ENCODE results near the gene CBR3. TPM values are rescaled to one million over a fixed set of nuclear protein-coding genes. Genes with fewer than 3 reads are reported as not detected.

The CBR3 gene
- total RNA-seq, 4 donors from 2014 or later, result 2.7 to 5.1 (median 3.2) TPM; not detected in 1

GRCh38 chr21:36180963-36181362, 46.1 kb downstream of the CBR3 start:
- Histone ChIP-seq H3K27ac (no peak overlapping the region), H3K4me1 (no peaks in the 10 kb centered on the region)
- TF ChIP-seq CTCF (IDR thresholded peaks at IDR 0.05) (no peak), POLR2A (IDR thresholded peaks at IDR 0.05) (no peak)

DNA sequence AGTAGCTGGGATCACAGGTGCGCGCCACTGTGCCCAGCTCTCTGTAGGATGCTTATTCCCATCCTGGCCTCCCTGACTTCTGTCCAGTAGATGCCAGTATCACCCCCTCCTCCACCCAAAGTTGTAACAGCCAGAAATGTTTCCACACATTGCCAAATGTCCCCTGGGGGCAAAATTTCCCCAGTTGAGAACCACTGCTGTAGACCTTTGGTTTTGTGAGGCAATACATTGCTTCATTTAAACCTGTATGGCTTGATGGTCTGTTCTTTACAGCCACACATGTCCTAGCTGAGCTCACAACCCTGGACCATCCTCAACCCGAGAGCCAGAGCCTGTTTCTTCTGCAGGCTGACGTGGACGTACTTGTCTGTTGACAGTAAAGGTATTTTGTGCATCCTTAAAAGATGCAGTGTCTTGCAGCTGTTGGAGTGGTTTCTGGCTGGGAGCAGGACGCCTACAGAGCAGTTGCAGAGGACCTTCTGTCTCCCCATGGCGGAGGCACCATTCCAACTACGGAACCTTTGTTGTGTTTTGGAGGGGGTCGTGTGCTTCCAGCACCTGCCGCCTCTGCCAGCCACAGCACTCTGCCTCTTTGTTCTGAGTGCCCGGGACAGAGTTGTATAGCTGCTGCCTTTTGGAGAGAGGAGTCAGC, 48.4 kb downstream of the CBR3 start:
- Histone ChIP-seq H3K27ac (no peak overlapping the region), H3K4me1 (peaks cover 0 to 2% (median 0%) of the 10 kb centered on the region in 4 donors), H3K36me3 (peaks cover 0 to 5% (median 0%) of the 10 kb centered on the region in 3 donors), H3K9me3 (no peaks in the 10 kb centered on the region), H3K4me3 (no peak overlapping the region), H3K27me3 (no peaks in the 10 kb centered on the region)
- DNase-seq, result no peak
- TF ChIP-seq CTCF (IDR thresholded peaks at IDR 0.05), result no peak
- TF ChIP-seq POLR2A (IDR thresholded peaks at IDR 0.05), result no peak

More at GRCh38 chr21:36180963-36181362, 46.1 kb downstream of the CBR3 start:
- peaks cover 0 to 5% (median 0%) of the 10 kb centered on the region in 3 donors for H3K36me3 ChIP-seq
- no peaks in the 10 kb centered on the region for H3K27me3 ChIP-seq
- H3K4me3 ChIP-seq, result no peak overlapping the region
- DNase-seq, result no peak
- H3K9me3 ChIP-seq, result no peaks in the 10 kb centered on the region

DNA sequence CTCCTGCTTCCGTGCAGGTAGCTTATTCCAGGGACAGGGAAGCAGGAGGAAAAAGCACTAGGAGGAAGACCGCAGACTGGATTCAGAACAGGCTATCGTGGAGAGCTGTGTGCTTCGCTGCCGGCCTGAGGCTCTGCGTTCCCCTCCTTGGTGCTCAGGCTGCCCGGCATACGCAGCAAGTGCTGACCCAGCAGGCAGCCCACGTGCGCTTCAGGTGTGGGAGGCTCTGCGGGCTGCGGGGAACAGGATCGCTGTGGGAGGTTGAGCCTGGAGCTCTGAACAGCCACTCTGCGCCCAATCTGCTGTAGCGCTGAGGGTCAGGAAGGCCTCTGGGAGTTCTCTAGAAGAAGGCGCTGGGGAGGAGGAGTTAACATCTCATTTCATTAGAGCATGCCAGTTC, 49.7 kb downstream of the CBR3 start:
- H3K4me1 ChIP-seq, result peaks cover 0 to 11% (median 0%) of the 10 kb centered on the region in 4 donors
- TF ChIP-seq CTCF (IDR thresholded peaks at IDR 0.05), result no peak
- TF ChIP-seq POLR2A (IDR thresholded peaks at IDR 0.05), result no peak
- no peak overlapping the region for H3K27ac ChIP-seq
- H3K9me3 ChIP-seq, result no peaks in the 10 kb centered on the region
- no peaks in the 10 kb centered on the region for H3K27me3 ChIP-seq
- peaks cover 0 to 5% (median 0%) of the 10 kb centered on the region in 3 donors for H3K36me3 ChIP-seq
- no peak for DNase-seq
- H3K4me3 ChIP-seq, result no peak overlapping the region

GRCh38 chr21:36185523-36185922, 50.6 kb downstream of the CBR3 start:
- no peak for DNase-seq
- peaks cover 0 to 11% (median 0%) of the 10 kb centered on the region in 4 donors for H3K4me1 ChIP-seq

GRCh38 chr21:36186081-36186480, 51.2 kb downstream of the CBR3 start:
- H3K9me3 ChIP-seq, result no peaks in the 10 kb centered on the region
- TF ChIP-seq CTCF (IDR thresholded peaks at IDR 0.05), result no peak
- TF ChIP-seq POLR2A (IDR thresholded peaks at IDR 0.05), result no peak
- H3K36me3 ChIP-seq, result peaks cover 0 to 5% (median 0%) of the 10 kb centered on the region in 3 donors
- no peaks in the 10 kb centered on the region for H3K27me3 ChIP-seq
- H3K4me3 ChIP-seq, result no peak overlapping the region
- peaks cover 0 to 11% (median 0%) of the 10 kb centered on the region in 4 donors for H3K4me1 ChIP-seq
- no peak for DNase-seq
- no peak overlapping the region for H3K27ac ChIP-seq

More at GRCh38 chr21:36185523-36185922, 50.6 kb downstream of the CBR3 start:
- H3K4me3 ChIP-seq, result no peak overlapping the region
- no peaks in the 10 kb centered on the region for H3K9me3 ChIP-seq
- no peak for TF ChIP-seq POLR2A (IDR thresholded peaks at IDR 0.05)
- no peak for TF ChIP-seq CTCF (IDR thresholded peaks at IDR 0.05)
- H3K27me3 ChIP-seq, result no peaks in the 10 kb centered on the region
- no peak overlapping the region for H3K27ac ChIP-seq
- H3K36me3 ChIP-seq, result peaks cover 0 to 5% (median 0%) of the 10 kb centered on the region in 3 donors
